Activated CD4-positive, alpha-beta T cell treated with anti-CD3 and anti-CD28 coated beads, Interleukin-2, amount 50 U/mL, for 24 hours (primary cell): ENCODE data around the gene SLC29A4.
"Not testable (repeated sequence)": the region's sequence is repeated elsewhere in the genome, so short reads cannot be mapped to it uniquely, and the experiment has no call there.

Source experiments
- DNase-seq, 2 donors: peaks; one replicate each; pipeline ENCODE4 v3.0.0-alpha.2; 2020; ENCODE audit warnings: low read depth in 1 of 2, low spot score in 1 of 2

SLC29A4 gene

GRCh38 chr7:5295039-5296014 is 12.6 kb downstream of the SLC29A4 start:
- DNase-seq, result no peak

- no peak for DNase-seq
Measured at GRCh38 chr7:5296015-5296610, 13.4 kb downstream of the SLC29A4 start.

DNA sequence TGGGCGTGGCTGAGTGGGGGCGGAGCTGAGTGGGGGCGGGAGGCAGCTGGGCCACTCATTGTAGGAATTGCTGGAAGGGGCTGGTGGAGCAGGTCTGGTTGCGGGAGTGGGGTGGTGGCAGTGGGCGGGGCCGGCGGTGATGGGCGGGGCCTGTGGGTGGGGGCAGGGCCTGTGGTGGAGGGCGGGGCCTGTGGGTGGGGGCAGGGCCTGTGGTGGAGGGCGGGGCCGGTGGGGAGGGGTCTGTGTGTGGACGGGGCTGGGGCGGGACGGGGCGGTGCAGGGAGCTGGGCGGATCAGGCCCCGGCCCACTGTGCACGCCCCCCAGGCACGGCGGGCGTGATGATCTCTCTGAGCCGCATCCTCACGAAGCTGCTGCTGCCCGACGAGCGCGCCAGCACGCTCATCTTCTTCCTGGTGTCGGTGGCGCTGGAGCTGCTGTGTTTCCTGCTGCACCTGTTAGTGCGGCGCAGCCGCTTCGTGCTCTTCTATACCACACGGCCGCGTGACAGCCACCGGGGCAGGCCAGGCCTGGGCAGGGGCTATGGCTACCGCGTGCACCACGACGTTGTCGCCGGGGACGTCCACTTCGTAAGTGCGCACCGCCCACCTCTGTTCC is 14.0 kb downstream of the SLC29A4 start:
- peak; percentile 30 to 44 for DNase-seq

DNA sequence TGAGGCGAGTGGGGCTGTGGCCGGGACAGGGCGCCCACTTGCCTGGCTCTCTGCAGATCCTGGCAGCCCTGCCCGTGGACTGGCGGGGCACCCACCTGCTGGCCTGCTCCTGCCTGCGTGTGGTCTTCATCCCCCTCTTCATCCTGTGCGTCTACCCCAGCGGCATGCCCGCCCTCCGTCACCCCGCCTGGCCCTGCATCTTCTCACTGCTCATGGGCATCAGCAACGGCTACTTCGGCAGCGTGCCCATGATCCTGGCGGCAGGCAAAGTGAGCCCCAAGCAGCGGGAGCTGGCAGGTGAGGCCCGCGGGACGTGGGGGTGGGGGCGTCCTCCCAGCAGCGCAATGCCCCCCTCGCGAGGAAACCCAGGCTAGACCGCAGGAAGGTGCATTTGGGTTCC is 17.6 kb downstream of the SLC29A4 start:
- DNase-seq, result no peak

- DNase-seq, result no peak
Measured at GRCh38 chr7:5302577-5302976, 19.8 kb downstream of the SLC29A4 start.

DNA sequence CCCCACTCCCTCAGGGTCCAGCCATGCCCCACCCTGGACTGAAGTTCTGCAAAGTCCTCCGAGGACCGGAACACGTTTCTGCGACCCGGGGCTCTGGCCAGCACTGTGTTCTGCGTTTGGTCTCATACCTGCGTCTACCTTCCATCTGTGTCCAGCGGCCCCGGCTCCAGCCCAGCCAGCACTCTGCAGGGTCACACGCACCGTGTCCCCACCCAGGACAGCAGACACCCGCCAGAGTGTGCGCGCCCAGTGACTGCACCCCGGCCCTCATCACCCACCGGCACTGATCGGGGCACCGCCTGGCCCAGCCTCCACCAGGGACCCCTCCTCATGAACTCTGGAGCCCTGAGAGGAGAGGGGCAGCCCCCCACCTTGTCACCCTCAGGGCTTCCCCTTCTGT is 20.3 kb downstream of the SLC29A4 start:
- DNase-seq, result no peak

GRCh38 chr7:5303591-5304505 is 21.1 kb downstream of the SLC29A4 start:
- DNase-seq, result no peak

- not testable (repeated sequence) for DNase-seq
Measured at GRCh38 chr7:5305050-5305449, 22.3 kb downstream of the SLC29A4 start.

- DNase-seq, result not testable (repeated sequence)
Measured at GRCh38 chr7:5307221-5308142, 24.7 kb downstream of the SLC29A4 start.

DNA sequence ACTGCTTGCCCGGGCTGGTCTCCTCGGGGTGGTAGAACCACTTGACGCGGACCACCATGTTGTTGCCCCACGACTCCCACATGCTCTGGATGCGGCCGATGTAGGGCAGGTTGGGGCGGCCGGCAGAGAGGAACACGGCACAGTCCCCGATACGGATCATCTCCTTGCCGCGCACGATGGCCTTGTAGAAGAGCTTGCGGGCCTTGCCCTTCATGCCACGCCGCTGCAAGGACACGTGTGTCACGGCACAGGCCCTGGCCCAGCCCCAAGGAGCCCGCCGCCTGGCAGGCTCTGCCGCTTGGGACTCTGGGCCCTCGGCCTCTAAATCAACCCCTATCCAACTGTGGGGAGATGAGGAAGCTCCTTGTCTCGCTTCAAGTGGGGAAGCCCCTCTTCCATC is 26.4 kb downstream of the SLC29A4 start:
- no peak for DNase-seq

- no peak for DNase-seq
Measured at GRCh38 chr7:5310822-5311405, 28.2 kb downstream of the SLC29A4 start.

DNA sequence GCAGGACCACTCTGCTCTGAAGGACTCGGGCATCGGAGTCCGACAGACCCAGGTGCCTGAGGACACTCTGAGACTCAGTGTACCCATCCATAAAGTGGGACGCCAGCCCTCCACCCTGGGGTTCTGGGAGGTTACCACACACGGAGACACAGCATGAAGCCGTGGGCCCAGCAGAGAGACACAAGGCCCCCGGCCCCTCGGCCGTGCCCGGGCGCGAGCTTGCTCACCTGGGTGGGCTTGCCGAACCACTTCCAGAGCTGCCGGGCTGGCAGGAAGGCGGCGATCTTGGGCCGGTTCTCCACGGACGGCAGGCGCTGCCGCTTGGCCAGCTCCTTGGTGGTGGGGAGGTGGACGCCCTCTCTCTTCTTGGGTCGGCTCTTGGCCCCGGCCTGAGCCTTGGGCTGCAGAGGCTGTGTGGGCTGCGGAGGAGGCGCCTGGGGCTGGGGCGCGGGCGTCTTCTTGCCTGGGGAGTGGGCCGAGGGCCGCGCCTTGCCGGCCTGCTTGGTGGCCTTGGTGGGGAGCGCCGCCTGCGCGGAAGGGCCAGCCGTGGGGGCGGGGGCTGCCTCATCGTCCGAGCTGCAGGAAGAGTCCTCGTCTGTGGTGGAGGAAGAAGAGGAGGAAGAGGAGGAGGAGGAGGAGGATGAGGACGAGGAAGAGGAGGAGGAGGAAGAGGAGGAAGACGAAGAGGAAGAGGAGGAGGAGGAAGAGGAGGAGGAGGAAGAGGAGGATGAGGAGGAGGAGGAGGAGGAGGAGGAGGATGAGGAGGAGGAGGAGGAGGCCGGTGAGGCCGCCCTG is 29.7 kb downstream of the SLC29A4 start:
- DNase-seq, result not testable (repeated sequence)

GRCh38 chr7:5313076-5313885 is 30.5 kb downstream of the SLC29A4 start:
- DNase-seq, result not testable (repeated sequence)

DNA sequence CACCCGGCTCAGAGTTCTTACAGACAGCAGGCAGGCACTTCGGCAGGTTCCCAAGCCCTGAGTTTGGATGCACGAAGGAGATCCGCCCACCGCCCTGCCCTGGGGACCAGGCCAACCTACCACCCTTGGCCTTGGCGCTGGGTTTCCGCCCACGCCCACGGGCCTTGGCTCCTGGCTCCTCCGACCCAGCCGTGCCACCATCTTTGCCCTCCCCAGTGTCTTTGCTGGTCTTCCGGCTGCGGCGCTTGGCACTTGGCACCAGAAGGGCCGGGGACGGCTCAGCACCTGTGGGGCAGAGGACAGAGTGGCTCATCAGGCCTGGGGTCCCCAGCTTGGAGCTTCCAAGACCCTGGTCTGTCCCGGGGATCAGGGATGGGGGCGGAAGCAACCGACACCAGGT is 32.1 kb downstream of the SLC29A4 start:
- no peak for DNase-seq

DNA sequence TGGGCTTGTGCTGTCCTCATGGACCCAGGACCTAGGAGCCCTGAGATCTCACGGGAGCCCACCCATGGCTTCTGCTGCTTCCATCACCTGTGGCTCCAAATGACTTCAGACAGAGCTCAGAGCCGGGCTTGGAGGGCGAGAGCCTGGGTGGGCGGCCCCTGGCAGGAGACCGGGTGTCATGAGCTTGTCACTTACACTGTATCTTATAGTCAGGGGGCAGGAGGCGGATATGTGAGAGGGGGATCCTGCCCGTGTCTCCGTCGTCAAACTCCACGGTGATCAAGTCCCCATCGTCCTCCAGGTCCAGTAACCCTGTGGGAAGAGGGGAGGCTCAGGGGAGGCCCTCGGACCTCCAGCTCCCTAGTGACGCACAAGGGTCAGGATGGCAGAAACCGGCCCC is 33.0 kb downstream of the SLC29A4 start:
- DNase-seq, result no peak

GRCh38 chr7:5318613-5319012 is 35.9 kb downstream of the SLC29A4 start:
- DNase-seq, result not testable (repeated sequence)

- DNase-seq, result no peak
Measured at GRCh38 chr7:5320391-5320790, 37.6 kb downstream of the SLC29A4 start.
